Stimulated activated CD8-positive, alpha-beta memory T cell treated with anti-CD3 and anti-CD28 coated beads, Interleukin-12 subunit alpha, Interleukin-12 subunit beta, amount 100 ng/mL, for 1 hour (primary cell): ENCODE measurements around the gene GRAMD1C.
"Not testable (repeated sequence)": the region's sequence is repeated elsewhere in the genome, so short reads cannot be mapped to it uniquely, and the experiment has no call there.

Experiments used
- DNase-seq: peaks from one replicate; pipeline ENCODE4 v3.0.0-alpha.2; 2020; ENCODE audit warnings: low read depth

Gene GRAMD1C

DNA sequence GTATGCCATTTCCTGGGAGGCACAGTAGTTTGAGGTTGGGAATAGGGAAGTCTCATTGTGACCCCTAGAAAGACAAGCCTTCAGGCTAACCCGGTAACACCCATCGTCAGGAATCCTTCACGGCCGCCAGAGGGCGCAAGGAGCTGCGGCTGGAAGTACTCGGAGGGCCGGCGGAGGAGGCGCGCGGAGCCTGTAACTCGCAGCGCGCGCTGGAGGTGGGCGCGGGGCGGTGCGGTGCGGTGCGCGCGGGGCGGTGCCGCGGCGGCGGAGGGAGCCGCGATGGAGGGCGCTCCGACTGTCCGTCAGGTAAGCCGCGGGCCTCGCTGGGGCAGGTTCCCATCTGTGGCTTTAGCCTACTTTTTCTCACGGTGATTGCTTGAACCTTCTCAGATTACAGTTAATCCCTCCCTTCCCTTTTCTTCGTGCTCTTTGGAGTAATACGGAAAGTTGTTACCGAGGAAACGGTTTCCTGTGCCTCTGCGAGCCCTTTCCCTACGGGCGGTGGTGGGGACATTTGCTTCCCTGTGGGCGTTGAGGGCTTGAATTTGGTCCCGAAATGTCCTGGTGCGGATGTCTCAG is at the start of gene GRAMD1C:
Gene GRAMD1C, plus strand, starts transcription at position 158 of the 579 bp plus-strand sequence. Its CDS starts 122 bp downstream, at position 280.
- peak; percentile 70 for DNase-seq

DNA sequence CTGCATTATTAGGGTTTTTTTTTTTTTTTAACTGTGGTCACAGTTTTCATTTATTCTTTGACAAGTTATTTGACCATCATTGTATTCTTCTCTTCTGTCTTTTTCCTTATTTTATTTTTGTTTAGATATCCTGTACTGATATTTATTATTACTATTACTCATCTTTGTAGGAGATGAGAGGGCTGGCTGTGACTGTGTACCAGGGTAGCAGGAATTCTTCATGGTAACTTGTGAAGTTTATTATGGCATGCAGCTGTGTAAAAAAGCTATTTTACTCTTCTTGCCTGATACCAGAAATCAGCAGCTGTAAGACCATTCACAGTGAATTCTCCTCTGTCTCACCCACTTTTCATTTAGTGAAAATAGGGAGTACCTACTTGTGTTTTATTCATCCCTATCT is 47.2 kb upstream of the GRAMD1C start:
- DNase-seq: no peak

DNA sequence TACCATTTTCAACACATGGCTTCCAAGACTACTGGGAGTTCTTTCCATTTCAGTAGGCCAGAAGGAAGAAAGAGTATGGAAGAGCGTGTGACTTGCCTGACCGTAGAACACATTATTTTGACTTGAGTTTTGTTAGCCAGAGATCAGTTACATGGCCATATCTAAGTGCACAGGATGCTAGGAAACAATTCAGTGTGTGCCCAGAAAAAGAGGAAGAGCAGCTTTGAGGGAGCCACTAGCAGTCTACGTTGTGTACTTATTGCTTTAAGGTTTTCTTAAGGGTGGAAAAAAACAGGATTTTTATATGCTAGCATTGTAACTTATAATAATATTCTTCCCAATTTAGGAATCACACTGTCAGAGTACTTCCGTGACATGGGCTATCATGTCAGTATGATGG is 44.1 kb upstream of the GRAMD1C start:
- no peak for DNase-seq

DNA sequence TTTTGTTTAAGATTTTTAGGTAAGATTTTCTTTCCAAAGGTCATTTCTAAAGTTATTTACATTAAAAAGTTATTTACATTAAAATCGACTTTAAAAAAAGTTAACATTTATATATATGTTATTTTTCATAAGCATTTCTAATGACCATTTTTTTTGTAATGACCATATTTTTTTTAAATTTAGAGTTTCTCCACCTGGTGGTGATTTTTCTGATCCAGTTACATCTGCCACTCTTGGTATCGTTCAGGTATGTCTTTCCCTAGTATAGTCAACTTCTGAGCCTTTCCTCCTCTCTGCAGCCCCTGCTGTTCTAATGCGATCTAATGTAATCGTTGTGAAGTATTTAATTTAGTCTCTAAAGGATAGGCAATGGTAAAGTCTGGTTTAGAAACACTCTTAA is 42.9 kb upstream of the GRAMD1C start:
- DNase-seq: no peak

DNA sequence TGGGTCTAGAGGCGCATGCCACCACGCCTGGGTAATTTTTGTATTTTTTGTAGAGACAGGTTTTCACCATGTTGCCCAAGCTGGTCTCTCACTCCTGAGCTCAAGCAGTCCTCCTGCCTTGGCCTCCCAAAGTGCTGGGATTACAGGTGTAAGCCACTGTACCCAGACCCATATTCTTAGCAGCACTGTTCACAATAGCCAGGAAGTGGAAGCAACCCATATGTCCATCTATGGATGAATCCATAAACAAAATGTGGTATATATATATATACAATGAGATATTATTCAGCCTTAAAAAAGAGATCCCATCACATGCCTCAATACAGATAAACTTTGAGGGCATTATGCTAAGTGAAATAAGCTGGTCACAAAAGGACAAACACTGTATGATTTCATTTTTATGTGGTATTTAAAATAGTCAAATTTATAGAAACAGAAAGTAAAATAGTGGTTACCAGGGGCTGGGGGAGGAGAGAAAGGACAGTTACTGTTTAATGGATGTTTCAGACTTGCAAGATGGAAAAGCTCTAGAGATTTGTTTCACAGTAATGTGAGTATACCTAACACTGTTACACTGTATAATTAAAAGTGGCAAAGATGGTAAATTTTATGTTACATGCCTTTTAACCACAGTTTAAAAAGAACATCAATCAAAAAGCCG is 35.7 kb upstream of the GRAMD1C start:
- DNase-seq: no peak

DNA sequence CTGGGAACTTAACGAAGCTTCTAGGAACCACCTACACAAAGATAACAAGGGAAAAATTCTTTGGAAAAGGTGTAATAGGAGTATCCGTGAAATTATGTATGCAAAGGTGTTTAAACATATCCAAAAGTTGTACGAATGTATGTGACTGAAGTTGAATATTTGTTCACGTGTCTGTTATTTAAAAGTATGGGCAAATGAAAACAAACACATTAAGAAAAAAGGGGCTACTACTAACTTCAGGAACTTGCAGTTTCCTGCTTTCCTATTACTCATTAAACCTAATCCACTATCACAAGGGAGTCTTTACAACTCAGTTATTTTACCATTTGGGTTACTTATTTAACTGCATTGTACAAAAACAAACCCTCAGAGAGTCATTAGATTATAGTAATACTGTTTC is 33.9 kb upstream of the GRAMD1C start:
- DNase-seq: no peak

DNA sequence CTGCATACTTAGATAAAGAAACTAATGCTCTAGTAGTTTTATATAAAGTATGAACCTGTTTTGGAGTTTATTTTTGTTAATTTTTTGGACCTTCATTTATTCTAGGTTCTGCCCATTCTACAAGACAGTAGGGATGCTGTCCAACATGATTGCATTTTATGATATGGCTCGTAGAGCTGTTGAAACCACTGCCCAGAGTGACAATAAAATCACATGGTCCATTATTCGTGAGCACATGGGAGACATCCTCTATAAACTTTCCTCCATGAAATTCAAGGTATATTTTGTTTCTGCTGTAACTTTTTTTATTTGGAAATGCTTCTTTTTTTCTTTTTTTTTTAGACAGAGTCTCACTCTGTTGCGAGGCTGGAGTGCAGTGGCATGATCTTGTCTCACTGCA is 33.3 kb upstream of the GRAMD1C start:
- no peak for DNase-seq

DNA sequence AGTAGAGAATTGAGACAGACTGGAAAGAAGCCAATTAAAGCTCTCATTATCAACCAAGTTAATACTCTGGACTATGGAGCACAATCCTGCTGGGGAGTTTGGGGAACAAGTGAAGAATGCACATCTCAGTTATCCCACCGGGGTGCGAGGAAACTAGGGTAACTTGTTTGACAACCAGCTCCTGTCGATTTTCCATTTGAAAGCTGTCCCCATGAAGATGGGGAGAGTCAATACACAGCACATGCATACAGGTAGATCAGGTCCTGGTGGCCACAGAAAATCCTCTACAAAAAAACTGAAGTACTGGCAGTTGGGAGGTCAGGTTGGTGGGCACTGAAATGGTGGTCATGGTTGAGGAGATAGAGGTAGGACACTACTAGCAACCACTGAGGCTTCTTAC is 25.7 kb upstream of the GRAMD1C start:
- no peak for DNase-seq

DNA sequence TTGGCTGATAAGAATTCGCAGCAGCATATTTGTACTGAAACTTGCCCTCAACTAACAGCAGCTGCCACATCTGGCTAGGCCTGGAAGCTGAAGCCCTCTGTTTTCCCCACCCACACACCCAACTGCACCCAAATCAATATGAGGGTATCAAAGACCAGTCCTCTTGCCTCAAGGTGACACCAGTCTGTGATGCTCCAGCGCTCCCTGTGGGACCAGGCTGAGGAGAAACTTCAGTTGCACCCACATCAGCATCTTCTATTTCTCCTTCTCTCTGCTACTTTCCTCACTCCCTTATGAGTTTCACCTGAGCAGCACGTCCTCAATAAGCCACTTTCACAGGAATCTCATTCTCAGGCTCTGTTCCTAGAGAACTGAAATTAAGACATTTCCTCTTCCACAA is 18.7 kb upstream of the GRAMD1C start:
- DNase-seq: no peak

DNA sequence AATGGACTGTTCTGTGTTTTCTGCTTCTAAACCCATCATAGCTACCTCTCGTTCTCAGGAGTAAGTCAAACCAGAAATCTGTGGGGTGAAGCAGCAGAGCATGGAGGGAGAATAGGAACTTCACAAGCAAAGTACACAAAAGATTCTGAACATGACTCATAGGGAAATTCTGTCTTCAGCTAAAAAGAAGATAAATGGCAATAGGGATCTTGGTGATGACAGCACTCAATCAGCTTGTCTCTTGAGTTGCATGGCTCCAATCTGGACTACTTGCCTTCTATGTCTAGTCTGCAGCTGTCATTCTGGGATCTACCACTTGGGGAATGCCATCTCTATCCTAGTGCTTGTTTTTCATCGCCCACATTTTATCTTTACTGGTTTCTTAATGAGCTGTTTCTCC is 13.5 kb upstream of the GRAMD1C start:
- DNase-seq: no peak

DNA sequence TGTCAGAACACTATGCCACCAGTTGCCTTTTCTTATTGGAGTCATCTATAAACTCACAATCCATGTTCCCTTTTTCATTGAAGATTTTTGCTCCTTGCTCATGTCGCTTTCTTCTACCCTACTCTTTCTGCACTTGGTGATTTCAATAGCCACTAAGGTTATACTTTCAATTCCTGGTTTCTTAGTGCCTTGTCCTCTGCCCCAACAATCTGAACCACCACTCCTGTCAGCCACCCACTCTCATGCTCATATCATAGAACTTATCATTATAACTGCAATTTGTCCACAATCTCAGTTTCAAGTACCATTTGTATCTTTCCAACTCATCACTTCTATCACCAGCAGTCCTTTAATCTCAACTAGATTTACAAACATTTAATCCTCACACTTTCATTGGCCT is 10.0 kb upstream of the GRAMD1C start:
- DNase-seq: no peak

DNA sequence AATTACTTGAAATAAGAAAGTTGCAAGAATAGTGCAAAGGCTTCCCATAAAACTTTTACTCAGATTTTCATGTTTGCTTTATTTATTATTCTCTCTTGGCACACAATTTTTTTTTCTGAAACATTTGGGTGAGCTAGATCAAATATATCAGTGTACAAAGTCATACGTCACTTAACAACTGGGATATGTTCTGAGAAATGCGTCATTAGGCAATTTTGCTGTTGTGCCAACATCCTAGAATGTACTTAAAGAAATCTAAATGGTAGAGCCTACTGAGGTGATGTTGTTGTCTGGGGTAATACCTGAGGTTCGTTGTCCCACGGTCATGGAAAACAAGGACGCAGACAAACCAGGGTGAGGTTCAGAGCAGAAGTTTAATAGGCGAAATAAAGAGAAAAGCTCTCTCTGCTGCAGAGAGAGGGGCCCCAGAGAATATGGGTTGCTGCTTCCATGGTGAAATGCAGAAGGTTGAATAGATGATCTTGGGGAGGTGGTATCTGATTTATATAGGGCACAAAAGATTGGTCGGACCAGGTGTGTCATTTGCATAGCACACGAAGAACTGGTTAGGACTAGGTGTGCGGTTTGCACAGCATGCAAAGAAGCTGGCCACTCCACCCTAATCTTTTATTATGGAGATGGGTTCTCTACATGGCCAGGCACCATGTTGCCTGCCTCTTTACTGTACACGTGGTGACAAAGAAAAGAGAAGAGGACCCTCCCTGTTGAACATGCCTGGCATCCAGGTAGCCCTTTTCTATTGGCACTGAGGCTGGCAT is 8.8 kb upstream of the GRAMD1C start:
- no peak for DNase-seq

DNA sequence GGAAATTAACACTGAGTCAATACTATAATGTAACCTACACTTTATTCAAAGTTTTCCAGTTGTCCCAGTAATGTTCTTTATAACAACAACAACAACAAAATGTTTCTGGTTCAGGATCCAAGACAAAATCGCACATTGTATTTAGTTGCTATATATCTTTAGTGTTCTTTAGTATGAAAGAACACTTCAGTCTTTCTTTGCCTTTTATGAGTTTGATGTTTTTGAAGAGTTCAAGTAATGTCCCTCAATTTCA is 7.6 kb upstream of the GRAMD1C start:
- DNase-seq: no peak

DNA sequence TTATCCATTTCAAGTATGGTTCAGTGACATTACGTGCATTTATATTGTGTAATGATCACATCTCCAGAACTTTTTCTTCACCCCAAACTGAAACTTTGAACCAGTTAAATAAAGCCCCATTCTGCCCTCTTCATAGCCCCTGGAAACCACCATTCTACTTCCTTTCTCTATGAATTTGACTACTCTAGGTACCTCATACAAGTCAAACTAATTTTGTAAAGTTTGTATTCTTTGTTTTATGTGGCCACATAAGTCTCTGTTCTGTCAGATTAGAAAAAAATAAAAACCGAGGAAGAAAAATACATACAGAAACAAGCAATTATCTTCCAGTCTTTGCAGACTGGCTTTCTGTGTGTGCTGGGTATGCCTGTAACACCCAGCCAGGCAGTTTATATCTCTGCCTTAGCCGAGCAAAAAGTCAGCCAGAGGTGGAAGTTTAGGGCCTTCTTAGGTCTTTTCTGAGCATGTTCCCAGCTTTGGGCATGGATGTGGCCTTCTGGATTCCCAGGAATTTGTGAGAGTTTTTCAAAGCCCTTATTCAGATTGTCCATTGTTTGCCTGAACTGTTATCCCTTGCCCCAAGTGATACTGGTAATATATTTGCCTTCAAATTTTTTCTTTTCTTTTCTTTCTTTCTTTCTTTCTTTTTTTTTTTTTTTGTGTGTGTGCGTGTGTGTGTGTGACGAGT is 6.0 kb upstream of the GRAMD1C start:
- DNase-seq: no peak

DNA sequence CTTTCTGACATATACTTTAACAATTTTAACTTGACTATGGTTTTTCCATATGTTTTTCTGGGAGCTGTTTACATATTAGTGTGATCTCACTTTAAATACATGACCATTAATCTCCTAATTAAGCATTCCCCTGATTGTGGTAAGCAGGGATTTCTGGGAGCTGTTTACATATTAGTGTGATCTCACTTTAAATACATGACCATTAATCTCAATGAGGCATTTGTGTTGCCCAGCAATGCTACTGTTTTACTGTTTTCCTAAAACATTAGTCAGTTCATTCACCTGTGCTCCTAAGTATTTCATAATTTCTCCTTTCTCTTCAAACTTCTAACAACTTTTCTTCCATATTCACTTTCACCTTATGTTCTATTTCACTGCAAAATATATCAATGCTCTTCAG is 3.6 kb upstream of the GRAMD1C start:
- DNase-seq: no peak

DNA sequence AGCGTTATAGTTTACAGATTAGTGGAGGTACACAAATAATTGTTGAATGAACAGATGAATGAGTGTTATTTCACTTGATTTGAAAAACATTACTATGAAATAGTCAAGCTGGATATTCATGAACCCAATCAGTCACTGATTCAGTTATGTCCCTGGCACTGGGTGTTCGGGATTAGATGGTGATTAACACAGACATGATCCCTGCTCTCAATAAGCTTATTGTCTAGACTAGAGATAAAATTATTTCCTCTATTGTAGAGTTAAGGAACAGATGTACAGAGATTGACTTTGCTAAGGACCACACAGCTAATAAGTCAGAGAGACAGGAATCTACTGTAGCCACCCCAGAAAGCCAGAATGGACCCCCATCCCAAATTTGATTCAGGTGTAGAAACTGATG is 963 bp downstream of the GRAMD1C start:
- DNase-seq: no peak

DNA sequence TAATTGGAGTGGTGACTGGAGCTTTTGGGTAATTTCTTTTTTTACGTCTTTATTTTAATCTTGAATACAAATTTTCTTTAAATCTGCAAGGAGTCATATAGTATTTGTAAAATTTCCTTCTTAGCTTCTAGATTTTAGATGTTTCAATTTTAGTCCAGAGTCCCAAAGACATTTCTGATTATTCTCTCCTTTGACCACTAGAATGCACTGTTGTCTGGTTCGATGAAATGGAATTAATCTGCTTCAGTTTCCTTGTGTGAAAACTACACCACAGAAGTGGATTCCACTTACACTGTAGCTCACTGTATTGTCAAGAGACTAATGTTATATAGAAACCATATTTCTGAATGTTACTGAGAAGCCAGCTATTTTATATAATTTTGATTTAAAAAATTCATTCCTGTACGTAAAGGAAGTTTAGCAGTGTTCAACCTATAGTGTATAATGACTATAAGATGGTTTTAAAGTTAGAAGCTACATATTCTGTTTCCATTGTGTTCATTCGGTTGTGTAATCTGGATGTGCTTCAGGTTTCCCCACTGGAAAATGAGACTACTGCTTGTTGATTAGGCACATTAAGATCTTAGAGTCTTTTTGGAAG is 6.1 kb downstream of the GRAMD1C start:
- DNase-seq: no peak

DNA sequence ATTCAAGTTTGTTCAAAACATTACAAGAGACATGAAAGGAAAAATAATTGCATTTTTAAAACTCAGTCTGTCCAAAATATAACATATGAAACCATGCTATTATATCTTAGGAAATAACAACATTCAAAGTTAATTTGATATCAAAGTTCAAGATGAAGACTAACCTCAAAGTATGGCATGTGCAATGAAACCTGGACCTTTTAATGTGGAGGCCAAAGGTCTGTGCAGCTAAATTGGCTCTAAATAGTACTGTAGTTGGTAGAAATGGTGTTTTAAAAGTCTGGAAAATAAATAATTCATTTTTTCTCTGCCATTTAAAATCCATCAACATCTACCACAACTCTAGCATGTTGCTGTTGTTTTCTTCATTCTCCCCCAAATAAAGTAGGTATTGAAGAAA is 8.7 kb downstream of the GRAMD1C start:
- no peak for DNase-seq

DNA sequence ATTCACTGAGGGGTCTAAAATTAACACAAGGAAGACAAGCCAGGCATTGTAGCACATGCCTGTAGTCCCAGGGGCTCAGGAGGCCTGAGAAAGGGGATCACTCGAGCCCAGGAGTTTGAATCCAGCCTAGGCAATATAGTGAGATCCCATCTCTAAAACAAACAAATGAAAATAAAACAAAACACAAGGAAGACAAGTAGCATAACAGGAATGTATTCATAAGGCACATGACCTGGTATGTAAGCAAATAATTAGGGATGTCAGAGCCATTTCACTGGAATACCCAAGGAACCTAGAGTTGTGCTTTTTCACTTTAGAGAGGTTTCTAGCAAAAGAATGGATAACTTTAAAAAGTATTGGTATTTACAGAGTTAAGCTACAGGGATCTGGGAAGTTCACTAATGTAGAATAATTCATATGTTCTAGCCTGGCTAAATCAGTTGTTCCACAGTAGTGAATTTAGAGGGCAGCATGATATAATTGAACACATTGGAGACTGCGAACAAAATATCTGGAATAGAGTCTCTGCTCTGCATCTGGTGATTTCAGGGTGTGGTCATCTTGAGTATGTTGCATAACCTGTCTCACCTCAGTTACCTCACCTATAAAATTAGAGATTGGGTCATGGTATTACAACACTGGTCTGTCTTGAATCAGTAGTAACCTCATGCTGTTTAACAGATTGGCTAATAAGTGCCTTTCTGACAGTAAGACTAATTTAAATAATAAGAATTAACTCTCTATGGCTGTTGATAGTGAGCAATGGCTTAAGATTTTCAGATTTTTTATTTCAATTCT is 9.3 kb downstream of the GRAMD1C start:
- no peak for DNase-seq

DNA sequence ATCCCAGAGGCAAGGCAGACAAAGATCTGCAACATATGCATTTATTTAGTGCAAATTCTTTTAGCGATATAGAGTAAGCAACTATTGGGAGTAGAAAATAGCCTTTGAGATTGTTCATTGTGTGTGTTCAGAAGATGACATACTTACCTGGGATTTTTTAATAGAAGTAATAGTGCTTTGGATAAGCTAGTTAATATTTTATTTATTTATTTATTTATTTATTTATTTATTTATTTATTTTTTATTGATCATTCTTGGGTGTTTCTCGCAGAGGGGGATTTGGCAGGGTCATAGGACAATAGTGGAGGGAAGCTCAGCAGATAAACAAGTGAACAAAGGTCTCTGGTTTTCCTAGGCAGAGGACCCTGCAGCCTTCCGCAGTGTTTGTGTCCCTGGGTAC is 10.5 kb downstream of the GRAMD1C start:
- DNase-seq: not testable (repeated sequence)

DNA sequence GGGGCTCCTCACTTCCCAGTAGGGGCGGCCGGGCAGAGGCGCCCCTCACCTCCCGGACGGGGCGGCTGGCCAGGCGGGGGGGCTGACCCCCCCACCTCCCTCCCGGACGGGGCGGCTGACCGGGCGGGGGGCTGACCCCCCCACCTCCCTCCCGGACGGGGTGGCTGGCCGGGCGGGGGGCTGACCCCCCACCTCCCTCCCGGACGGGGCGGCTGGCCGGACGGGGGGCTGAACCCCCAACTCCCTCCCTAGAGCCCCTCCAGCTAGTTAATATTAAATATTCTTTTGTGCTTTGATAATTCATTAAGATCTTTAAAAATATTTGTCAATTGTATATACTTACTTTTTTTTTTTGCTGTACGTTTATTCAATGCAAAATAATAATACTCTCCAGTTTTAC is 11.3 kb downstream of the GRAMD1C start:
- not testable (repeated sequence) for DNase-seq

DNA sequence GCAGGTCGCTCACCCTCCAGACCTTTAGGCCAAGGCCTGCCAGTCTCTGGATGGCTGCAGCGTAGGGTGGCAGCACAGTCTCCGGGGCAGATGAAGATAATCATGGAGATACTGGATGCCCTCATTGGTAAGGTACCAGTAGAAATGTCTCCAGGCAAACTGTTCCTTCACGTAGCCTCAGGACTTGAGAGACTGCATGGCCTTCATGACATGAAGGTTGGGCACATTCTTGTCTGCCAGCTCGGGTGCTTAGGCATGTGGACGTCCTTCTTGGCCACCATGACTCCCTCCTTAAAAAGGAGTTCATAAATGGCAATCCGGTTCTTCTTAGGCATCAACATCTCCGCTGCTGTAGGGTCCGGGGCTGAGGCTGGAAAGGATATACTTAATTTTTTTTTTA is 11.8 kb downstream of the GRAMD1C start:
- DNase-seq: not testable (repeated sequence)
